Activated gamma-delta T cell treated with Interleukin-2 at 50 U/mL for 16 hours (primary cell): ENCODE data around the gene ARHGEF4.
"Not testable (repeated sequence)": the region's sequence is repeated elsewhere in the genome, so short reads cannot be mapped to it uniquely, and the experiment has no call there.

Source experiments
- DNase-seq: peaks from one replicate; pipeline ENCODE4 v3.0.0-alpha.2; 2020

Gene ARHGEF4

DNA sequence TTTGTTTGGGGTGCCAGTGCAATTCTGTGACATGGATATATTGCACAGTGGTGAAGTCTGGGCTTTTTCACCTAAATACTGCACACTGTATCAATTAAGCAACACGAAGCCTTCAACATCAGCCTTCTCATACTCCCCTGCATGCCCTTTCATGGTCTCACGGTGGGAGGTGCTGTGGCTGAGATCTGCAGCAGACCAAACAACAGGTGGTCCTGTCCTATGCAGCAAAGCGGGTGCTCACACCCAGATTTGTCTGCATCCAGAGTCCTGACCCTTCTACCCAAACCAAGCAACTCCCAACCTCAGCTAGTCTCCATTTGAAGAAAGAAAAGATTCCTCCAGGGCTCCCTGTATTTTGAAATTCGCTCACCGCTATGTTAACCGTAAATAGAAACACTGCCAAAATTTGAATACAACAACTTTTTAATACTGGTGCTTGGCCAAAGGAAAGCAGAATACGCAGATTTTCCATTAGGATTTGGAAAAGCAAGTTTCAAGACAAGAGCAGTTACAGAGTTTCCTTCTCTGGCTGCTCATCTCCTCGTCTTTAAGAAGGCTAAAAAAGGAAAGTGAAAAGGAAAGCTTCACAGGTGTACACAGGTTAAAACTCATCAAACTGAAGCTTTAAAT is 221.6 kb downstream of the ARHGEF4 start:
- no peak for DNase-seq

DNA sequence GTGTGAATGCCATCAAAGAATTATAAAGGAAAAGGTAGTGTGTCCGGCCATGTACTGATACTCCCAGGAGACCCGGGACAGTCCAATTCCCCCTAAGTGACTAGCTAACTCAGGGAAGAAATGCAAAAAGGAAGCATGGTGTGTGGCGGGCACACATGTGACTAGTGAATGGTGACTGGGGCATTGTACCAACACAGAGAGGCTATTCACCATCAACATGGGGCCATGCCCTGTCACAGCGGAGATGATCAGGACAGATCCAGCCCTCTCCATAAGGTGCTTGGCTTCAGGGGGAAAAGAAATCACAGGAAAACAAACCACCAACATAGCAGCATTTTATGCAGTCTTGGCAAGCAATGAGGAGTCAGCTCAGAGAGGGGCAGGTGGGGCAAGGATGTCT is 222.2 kb downstream of the ARHGEF4 start:
- DNase-seq = no peak

DNA sequence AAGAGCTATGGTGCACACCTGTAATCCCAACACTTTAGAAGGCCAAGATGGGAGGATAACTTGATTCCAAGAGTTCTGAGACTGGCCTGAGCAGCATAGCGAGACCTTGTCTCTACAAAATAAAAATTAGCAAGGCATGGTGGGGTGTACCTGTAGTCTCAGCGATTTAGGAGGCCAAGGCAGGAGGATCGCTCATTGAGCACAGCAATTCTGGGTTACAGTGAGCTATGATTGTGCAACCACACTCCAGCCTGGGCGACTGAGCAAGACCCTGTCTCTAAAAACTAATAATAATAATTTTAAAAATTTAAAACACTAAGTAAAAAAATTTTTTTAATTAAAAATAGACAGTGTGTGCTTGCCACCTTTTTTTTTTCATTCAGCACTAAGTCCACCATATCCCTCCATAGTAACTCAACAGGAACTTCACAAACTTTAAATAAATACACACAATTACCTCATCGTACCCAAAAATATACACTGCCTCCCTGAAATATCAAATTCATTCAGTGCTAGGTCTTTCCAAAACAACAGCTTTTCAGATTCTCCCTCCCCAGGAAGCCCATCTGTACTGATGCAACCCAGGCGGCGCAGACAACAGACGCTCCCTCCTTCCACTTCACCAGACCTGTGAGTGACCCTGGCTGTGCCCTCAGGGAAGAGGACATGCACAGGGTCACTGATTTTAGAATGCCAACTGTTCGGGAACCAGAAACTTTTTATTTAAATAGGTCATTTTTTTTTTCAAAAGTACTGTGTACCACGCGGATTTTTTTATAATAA is 227.0 kb downstream of the ARHGEF4 start:
- DNase-seq = no peak

DNA sequence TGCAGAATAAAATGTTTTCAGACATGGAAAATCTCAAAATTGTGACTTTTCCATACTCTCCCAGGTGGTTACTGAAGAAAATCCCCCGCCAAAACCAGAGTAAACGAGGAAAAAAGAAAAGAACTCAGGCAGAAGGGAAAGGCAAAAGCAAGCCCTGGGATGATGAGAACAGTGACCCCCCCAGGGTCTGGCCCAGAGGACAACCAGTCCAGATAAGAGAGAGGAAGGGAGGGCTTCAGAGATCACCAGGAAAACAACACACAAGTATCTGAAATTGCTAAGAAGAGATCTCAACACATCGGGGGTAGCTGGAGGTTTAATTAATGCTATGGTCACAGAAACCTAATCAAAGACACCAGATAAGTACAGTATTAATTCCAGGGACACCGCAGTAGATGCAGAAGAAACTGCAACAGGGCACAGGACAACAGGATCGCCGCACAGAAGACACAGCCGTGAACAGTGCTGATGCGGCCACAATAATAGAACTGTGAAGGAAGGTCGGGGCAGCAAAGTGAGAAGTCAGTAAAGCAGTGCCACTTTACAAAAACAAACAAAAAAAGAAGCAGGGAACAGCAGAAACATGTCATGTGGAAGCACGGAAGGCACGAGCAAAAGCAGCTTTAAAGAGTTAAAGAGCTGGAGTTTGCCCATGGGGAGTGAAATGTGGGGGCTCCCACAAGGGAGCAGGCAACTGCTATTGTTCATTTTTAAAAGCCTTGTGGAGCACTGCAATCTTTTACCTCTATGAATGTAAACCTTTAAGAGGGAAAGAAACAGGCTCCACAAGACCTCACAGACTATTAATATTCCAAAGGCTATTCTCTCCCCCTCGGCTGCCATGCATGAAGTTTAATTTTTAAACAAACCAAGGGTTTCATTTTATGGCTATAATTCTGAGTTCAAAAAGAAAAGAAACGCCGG is 228.1 kb downstream of the ARHGEF4 start:
- no peak for DNase-seq

DNA sequence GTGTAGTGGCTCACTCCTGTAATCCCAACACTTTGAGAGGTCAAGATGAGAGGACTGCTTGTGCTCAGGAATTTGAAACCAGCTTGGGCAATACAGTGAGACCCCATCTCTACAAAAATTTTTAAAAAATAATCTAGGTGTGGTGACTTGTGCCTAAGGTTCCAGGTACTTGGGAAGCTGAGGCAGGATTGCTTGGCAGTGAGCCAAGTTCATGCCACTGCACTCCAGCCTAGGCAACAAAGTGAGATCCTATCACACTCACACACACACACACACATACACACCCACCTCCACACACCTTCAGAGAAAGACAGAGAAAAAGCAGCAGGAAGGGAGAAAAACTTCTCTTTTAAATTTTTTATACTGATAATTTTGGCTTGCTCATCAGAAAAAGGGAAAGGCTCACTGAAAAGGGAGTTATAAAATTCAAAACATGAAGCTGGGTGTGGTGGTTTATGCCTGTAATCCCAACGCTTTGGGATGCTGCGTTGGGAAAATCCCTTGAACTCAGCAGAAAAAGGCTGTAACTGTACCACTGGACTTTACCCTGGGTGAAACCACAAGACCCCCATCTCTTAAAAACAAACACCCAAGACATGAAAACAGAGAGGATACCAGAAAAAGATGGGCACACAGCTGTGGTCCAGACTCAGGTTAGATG is 230.9 kb downstream of the ARHGEF4 start:
- DNase-seq = no peak

DNA sequence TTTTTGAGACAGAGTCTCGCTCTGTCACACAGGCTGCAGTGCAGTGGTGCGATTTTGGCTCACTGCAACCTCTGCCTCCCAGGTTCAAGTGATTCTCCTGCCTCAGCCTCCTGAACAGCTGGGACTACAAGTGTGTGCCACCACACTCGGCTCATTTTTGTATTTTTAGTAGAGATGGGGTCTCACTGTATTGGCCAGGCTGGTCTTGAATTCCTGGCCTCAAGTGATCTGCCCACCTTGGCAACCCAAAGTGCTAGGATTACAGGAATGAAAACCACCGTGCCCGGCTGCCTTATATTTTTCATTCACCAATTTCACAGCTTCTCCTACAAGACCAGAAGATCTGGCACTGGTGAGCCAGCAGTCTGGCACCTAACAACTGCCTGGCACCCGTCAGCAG is 231.5 kb downstream of the ARHGEF4 start:
- not testable (repeated sequence) for DNase-seq

DNA sequence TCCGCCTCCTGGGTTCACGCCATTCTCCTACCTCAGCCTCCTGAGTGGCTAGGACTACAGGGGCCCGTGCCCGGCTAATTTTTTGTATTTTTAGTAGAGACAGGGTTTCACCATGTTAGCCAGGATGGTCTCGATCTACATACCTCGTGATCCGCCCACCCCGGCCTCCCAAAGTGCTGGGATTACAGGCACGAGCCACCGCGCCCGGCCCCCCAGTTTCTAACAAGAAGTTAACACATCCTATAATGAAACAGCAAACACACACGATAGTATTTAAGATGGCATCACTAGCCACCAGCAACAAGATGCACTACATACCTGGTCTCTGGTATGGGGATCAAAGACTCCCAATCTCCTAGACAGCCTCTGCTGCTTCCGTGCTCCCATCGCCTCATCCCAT is 238.9 kb downstream of the ARHGEF4 start:
- not testable (repeated sequence) for DNase-seq

DNA sequence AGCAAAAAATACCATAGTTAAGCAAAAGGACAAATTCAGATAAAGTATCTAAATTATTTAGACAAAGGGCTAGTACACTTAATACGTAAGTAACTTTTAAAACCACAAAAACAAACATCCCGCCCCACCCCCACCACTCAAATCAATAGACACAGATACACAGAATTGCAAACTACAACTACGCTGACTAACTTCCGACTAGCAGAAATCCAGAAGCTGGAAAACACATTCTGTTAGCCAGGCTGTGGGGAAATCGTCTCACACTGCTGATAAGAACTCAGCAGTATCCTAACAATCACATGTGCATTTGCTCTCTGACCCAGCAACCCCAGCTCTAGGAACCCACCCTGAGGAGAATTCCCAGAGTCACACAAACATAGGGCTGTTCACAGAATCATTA is 240.0 kb downstream of the ARHGEF4 start:
- DNase-seq = no peak

DNA sequence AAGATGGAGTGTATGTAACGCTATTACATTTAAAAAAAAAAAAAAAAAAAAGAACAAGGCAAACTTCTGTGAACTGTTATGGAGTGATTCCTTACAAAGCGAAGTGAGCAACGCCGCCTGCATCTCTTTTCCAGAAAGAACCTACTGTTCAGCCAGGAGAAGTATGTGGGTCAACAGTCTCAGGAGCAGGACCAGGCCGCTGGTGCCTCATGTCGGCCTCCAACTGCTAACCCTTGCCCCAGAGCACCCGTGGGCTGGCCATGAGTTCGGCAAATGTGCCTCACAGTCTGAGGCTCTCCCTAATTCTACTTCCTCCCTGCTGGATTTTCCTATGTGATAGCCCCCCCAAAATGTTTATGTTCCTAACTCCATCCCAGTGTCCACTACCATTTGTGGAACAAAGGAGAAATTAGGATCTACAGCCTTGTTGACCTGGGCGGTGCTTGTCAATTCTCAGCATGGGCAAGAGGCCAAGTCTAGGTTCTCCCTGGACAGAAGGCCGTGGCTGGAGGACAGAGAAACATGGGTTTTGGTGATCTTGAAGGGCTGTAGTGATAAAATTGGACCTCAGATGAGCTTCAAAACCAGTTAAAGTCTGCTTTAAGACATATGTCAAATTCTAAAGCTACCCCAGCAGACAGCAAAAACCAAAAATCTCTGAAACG is 240.6 kb downstream of the ARHGEF4 start:
- no peak for DNase-seq

DNA sequence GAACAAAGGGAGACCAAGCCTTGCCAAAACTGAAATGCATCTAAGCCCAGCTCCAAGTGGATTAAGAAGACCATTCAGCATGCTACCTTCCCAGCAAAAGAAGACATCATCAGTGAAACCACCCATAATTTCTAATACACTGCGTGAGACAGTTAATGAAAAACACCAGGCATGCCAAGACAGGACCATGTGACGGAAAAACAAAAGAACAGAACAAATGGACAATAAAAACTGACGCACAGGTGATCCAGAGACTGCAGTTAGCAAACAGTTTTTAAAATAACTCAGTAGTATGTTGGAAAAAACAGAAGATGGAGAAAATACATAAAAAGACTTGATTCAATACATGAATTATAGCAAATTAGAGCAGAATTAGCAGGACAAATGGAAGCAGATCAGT is 241.3 kb downstream of the ARHGEF4 start:
- no peak for DNase-seq

DNA sequence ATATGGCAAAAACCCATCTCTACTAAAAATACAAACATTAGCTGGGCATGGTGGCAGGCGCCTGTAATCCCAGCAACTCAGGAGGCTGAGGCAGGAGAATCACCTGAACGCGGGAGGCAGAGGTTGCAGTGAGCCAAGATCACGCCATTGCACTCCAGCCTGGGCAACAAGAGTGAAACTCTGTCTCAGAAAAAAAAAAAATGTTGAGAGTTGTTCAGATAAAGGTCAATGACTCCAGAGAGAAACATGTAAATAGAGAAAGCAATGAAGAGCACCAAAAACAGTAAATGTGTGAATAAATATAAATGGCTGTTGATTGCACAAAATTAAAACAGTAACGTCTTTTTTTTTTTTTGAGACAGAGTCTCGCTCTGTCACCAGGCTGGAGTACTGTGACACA is 243.2 kb downstream of the ARHGEF4 start:
- not testable (repeated sequence) for DNase-seq

DNA sequence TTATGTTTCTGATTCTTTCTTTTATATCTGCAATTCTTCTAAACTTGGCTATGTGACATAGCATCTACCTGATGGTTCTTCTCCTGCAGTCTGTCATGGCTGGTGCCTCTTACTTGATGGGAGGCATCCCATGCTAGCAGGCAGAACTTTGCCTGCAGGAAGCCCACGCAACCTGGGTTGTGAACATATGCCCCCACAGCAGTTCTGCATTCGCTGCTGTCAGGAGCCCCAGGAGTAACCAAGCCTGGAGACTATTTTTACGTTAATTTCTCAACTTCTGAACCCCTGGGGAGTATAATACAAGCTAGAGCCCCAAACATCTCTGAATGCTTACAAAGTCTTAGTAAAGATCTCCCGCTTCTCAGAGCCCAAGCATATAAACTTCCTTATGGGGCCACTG is 244.5 kb downstream of the ARHGEF4 start:
- no peak for DNase-seq

DNA sequence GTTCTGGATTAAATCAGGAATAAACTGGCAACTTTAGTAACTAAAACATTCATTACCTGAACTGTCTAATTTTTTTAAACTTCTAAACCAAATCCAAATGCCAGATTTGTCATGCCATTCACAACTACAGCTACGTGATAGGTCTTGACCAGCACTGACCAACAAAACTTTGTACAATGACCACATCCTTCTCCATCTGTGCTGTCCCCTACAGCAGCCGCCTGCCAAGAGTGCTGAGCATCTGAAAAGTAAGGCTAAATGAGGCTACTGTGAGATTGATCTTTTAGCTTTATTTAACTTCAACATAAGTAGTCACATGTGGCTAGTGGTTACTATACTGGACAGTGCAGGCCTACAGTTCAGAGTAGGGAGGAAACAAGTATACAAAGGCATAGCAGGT is 248.9 kb downstream of the ARHGEF4 start:
- DNase-seq = no peak

DNA sequence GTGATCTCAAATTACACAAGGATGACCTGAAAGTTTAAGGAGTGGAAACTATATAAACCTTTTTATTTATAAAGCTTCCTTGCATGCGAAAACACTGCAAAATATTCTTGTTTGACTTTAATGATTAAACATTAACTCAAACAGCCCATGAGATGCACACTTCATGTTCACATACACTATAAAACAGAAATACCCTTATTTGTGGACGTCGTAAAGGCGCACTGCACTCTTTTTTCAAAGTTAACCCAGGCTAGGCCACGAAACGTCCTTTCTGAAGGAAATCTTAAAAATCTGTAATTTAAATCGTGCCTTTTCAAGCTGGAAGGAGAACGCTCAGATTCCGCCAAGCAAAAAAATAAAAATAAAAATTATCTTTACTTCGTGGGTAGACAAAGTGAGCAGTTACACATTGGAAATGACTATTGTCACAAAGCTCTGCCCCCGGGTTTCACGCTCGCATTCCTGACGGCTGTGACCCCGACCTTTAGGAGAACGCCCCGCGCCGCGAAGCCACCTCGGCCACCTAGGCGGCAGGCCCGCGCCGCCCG is 255.8 kb downstream of the ARHGEF4 start:
- DNase-seq = no peak

DNA sequence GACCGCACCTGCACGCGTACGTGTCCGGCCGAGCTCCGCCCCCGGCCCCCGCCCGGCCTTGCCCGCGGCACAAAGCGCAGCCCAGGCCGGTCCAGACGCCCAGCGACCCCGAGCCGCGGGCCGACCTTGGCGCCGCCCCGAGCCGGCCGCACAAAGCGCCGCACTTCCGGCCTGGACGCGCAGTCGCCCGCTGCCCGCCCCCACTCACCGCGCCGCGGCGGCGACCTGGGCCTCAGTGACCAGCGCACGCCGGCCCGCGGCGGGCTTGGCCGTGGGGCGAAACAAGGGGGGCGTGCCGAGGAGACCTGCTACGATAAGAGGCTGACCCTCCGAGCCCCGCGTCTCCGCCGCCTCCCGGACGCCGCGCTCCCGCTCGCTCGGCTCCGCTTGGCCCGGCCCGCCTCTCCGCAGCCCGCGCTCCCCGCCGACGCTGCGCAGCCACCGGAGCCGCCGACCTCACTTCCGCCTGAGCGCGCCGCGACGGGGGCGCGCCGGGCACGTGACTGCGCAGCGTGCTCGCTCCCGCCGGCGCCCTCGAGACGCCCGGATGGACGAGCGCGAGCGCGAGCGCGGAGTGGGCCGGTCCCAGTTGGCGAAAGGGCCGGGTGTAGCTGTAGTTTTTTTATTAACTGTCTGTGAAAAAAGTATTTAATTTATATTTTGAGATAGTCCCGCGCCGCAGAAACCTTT is 256.4 kb downstream of the ARHGEF4 start, which contains the start of gene FAM168B:
Gene FAM168B, minus strand, starts transcription at position 455 of the 690 bp plus-strand sequence. CDS start 10,814 bp downstream, outside the sequence.
- peak; percentile 82 for DNase-seq

DNA sequence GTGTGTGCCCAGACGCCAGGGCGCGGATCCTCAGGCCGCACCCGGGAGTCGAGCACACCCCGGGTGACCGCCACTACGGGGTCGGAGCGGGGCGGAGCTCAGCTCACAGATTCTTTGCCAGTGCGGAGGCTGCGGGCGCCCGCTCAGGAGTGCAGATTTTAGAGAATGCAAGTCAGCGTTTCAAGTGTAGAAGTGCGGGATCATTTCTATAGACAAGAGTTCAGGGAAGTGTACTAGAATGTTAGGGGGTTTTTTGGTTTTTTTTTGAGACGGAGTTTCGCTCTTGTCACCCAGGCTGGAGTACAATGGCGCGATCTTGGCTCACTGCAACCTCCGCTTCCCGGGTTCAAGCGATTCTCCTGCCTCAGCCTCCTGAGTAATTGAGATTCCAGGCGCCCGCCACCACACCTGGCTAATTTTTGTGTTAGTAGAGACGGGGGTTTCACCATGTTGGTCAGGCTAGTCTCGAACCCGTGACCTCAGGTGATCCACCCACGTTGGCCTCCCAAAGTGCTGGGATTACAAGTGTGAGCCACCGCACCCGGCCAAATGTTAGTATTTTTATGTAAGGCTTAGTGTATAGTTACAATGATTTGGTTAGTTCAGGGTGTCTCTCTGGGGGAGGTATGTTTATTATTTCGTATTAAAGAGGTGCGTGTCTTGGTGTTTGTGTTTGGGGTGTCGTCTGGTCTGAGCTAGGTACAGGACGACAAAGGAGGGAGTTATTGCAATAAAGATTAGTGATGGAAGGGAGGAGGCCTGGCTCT is 257.2 kb downstream of the ARHGEF4 start:
- DNase-seq = no peak

DNA sequence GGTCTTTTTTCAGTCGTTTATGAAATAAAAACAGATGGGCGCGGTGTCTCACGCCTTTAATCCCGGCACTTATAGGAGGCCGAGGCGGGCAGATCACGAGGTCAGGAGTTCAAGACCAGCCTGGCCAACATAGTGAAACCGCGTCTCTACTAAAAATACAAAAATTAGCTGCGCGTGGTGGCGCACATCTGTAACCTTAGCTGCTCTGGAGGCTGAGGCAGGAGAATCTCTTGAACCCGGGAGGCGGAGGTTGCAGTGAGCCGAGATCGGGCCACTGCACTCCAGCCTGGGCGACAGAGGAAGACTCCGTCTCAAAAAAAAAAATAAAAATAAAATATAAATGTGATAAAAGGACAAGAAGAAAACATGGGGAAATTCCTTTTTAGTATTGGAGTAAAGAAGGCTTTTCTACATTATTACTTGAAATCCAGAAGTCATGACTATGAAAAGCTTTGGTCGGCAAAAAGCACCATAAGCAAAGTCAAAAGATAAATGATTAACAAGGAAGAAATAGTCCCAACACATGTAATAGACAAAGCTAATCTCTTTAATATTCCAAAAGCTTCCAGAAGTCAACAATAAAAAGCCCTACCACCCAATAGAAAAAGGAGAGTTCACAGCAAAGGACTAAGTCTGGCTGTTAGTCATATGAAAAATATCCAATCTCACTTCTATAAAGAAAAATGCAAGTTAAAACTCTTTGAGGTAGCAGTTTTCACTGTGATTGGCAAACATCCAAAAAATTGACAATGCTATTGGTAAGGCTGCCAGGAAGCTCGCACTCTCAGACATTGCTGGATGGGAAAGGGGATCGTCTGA is 258.0 kb downstream of the ARHGEF4 start:
- no peak for DNase-seq
